OCI-LY1 (cell line): ENCODE data around the gene SPACA9.

ENCODE experiments used
- EZH2 ChIP-seq: fragments of 200-600 bp; sonication (generic), shearing (Covaris generic); IDR thresholded peaks from 2 replicates; pipeline ENCODE4 v1.8.0; 2017; ENCODE audit warnings: borderline replicate concordance, mixed run types, mild to moderate bottlenecking, antibody characterized with exemption, low read length, moderate library complexity, mixed read lengths
- TF ChIP-seq, protein P1 (sequence below): fragments of 200-600 bp; sonication (generic), shearing (Covaris generic); IDR thresholded peaks from 2 replicates; pipeline ENCODE4 v1.5.1; 2017; ENCODE audit warnings: mild to moderate bottlenecking, antibody characterized with exemption, low read length, moderate library complexity, mixed read lengths

DNA sequence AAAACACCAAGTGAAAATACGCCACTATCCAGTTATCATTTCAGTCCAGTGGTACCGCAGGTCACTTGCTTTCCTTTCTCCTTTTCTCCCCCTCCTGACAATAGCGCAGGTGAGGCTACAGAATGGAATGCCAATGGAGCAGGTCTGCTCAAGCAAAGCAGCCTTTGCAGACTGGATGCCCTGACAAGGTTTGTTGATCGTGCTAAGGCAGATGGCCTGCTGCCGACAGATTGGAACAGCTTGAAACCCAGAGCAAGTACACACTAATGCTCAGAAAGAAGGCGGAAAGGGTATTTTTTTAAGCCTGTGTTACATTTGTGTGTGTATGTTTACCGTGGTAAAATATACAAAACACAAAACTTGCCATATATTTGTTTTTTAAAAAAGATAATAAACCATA is 19.4 kb downstream of the SPACA9 start:
- TF ChIP-seq, protein P1, sequence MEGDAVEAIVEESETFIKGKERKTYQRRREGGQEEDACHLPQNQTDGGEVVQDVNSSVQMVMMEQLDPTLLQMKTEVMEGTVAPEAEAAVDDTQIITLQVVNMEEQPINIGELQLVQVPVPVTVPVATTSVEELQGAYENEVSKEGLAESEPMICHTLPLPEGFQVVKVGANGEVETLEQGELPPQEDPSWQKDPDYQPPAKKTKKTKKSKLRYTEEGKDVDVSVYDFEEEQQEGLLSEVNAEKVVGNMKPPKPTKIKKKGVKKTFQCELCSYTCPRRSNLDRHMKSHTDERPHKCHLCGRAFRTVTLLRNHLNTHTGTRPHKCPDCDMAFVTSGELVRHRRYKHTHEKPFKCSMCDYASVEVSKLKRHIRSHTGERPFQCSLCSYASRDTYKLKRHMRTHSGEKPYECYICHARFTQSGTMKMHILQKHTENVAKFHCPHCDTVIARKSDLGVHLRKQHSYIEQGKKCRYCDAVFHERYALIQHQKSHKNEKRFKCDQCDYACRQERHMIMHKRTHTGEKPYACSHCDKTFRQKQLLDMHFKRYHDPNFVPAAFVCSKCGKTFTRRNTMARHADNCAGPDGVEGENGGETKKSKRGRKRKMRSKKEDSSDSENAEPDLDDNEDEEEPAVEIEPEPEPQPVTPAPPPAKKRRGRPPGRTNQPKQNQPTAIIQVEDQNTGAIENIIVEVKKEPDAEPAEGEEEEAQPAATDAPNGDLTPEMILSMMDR, result no peak
- no peak for TF ChIP-seq EZH2
